NCI-H1092 (cell line): Measurements from ENCODE around the gene C11orf91.
"Not testable (repeated sequence)": the region's sequence is repeated elsewhere in the genome, so short reads cannot be mapped to it uniquely, and the experiment has no call there.

Source experiments
- DNase-seq: peaks from one replicate; lab custom pipeline; 2025; lab: John Stamatoyannopoulos, UW

C11orf91 gene

DNA sequence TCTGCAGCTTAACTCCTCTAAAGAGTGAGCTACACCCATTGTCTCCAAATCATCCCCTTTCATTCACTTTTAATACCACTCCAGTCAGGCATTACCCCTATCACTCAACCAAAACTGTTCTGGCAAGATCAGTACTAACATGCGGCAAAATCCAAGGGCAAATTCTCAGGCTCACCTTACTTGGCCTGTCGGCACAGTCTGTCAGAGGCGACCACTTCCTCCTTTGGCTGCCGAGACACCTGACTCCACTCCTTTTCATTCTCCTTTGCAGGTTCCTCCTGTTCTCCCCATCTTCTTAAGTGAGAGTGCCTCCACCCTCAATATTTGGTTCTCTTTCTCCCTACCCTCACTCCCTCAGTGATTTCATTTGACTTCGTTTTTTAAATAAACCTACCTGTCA, 4.2 kb downstream of the C11orf91 start:
- DNase-seq: no peak

DNA sequence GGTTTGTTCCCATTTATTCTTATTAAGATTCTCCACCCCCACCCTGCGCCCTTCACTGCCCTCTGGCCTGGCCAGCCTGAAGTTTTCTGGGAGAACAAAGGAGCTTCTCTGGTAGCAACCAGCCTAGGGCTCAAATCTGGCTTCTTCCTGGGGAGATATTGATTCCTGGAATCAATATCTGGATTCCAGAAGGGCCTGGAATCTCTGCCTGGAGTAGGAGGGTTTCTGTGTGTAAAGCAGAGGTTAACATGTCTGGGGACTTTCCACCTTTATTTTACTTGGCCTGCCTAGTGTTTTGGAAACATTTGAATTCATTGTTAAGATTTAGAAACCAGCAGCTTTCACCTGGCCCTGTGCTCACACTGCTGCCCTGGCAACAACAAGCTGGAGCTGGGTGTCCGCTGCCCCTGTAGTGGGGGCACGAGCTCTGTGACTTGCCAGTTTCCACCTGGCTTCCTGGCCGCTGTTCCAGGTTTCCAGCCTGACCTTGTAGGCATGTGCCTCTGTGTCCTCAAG, 5.5 kb downstream of the C11orf91 start:
- DNase-seq: peak; percentile 55

DNA sequence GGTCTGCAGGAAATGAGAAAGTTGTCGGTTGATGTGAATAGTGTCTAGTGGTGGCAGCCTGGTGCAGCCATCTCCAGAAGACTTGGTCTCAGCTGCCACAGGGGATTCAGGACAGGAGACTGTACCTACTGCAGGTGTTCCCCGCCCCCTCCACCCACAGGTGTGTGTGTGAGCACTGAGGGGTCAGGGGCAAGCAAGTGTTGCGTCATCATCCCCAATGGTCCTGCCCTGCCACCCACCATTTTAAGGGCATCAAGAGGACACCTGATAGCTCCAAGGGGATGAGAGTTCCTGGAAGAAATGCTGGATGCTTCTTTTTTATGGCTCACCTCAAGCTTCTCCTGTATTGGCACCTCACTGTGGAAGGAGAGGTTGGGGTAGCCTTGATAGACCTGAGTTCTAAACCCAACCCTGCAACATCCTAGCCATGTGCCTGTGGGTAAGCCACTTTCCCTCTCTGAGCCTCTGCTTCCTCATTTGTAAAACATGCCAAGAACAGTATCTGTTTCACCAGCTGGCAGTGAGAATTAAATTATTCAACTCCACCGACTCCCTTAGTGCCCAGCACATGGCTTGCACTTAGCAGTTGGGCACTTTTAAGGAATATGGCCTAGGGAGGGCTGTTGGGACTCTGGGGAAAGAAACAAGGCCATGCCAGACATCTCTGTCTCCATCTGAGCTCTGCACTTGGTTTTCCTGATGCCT, 6.1 kb downstream of the C11orf91 start:
- no peak for DNase-seq

DNA sequence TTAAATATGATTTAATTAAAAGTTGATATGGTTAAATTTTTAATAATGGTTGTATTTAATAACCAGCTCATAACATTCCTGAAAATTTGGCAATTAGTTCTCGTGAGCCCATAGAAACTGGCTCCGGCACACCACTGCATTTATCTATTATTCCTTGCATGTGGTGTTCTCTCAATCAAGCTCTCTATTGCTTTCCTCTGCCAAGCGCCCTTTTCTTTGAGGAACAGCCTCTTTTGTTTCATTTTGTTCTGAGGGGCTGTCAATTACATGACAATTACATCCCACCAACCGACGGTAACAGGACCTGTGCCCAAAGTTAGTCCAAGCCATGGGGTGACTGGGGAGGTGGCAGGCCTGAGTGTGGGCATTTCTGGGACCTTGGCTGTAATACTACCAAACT, 8.1 kb downstream of the C11orf91 start:
- DNase-seq: peak; percentile 14

DNA sequence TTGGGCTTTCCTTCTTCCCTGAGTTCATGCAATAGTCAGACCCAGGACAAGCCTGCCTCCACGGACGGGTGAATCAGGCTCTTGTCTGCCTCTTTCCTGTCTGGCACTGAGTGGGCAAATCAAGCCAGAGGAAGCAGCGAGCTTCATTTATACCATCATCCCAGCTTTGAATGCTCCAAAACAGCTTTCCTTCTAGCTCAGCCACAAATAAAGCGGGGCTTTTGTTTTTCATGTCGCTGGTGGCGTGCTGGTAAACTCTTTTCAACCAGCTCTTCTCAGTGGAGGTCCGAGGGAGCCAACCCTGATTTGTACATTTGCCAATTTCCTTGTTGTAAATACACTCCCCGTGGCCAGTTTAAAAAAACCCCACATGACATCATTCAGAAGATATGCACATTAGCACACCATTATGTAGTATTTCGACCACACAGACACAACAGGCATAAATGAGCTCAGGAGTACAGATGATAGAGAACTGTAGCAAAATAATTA, 8.6 kb downstream of the C11orf91 start:
- DNase-seq: peak; percentile 86

DNA sequence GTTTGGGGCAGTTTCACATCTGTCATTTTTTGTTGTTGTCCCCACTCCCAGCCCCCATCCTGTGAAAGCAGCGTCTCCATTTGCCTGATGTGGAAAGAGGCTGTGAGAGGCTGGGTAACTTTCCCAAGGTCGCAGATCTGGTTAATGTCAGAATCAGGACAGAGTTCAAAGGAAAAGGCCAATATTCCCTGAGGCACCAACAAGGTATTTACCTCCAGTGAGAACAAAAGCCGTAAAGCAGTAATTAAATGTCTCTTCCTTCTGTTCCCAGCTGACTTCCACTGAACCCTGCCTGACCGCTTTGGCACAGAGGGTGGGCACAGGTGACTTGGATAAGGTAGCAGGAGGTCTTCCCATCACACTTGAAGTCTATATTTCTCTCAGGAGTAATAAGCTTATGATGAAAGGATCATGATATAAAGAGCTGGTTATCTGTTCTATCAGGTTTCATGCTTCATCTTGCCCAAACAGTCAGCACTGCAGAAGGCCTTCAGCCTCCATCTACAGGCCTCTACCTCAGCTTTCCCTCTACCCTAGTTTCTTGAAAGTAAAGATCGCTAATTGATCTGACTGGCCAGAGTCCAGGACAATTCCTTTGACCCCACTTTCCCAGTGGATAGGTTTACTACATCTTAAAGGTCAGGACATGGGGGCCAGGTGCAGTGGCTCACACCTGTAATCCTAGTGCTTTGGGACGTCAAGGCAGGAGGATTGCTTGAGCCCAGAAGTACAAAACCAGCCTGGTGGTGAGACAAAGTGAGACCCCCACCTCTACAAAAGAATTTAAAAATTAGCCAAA, 9.4 kb downstream of the C11orf91 start:
- no peak for DNase-seq

DNA sequence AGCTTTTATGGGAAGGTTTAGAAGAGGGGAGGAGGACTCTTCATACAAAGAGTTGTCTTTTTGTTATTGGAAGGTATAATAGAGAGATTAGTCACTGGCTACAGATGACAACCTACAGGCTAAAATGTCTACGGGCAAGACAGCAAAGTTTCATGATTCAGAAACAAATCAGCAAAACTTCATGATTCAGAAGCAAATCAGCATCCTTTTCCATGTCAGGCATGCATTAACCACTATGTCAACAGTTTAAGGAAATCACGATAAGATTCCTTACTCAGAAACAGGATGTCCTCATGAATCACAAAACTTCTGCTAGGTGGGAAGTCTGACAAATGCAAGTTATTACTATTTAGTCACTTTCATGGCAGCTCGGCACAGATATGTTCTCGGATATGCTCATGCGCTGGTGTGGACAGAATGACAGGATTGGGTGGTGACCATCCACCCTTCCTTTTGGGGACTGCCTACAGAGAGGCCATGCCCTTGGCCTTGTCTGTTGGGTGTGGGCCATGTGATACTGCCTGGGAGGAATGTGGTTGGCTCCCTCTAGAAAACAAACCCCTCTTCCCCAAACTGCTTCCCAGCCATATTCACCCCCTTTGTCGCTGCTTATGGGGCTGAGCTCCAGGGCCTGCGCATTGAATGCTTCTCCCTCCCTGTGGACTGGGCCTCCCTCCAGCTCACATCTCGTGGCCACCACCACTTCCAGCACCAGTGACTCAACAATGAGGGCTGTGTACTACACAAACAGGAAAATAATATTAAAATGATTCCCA, 10.1 kb downstream of the C11orf91 start:
- no peak for DNase-seq

DNA sequence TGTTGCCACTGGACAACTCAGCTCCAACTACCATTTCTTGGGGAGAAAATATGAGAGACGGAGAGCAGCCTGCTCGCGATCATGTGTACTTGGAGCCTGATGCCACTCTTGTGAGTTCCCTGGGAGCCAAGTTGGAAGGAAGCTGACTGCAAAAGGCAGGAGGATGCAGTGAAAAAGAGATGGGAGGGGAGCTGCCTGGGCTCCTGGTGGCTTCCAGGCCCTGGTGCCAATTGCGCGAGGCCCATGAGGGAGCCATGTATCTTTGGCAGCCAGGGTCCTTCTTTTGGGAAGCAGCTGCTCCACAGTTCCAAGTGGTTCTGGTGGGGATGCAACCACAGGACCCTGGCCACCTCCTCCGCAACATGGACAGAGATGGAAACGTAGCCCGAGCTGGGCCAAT, 11.1 kb downstream of the C11orf91 start:
- no peak for DNase-seq

DNA sequence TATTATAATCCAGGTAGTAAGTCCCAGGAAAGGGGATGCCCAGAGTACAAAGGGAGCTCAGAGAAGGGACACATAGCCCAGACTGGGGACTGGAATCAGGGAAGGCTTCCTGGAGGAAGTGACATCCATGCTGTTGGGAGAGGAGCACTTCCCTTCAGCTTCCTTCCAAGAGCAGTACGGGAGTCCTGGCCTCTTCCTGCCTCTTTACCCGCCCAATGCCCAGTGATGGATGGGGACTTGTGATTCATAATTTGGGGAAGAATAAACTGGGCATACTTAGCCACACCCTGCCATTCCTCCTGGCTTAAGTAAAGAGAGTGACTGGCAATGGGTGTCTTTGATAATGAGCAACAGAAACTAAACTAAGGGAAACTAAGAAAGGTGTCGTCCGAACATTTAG, 11.5 kb downstream of the C11orf91 start:
- no peak for DNase-seq

DNA sequence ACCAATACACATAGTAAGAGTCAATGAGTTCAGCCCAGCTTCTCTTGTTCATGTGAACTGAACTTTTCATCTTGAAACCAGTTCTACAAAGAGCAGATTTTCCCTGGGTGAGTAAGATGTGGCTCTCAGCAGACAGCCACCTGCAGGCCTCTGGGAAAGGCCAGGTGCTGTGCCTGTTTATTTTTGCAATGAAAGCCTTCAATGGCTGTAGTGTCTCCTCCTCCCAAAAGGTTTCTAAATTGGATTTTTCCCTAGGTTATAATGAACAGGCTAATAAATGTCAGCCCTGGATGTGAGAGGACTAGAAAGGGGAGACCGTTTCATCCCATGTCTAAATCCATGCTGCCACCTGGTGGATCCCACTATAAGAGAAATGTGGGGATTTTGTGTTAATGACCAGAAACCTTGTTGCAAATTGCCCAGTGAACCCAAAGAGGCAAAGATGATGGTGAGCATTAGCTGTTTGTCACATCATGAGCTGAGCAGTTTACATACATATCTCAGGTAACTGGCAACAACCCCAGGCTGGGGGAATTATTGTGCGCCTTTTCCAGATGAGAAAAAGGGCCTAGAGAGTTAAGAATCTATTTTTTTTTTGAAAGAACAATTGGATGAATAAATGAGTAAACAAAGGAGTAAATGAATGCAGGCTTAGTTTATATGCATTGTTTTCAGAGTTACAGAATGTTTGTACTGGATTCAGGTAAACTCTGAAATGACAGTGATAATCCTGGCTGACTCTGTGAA, 12.7 kb downstream of the C11orf91 start:
- peak; percentile 27 for DNase-seq

DNA sequence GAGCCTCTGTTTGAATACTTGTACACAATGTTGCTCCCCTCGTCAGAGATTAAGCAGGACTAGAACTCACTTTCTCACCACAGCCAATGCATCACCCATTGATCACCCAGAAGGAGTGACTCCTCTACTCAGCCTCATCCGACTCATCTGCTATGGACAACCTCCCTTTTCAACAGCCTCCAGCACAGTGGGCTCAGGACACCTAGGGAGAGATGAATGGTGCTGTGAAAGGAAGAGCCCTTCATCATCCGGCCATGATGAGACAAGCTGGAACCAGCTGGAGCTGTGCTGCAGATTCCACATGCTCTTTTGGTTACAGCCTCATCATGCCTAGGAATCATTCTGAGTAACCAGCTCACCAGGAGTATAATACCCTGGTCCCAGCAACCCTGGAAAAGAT, 15.5 kb downstream of the C11orf91 start:
- DNase-seq: no peak

DNA sequence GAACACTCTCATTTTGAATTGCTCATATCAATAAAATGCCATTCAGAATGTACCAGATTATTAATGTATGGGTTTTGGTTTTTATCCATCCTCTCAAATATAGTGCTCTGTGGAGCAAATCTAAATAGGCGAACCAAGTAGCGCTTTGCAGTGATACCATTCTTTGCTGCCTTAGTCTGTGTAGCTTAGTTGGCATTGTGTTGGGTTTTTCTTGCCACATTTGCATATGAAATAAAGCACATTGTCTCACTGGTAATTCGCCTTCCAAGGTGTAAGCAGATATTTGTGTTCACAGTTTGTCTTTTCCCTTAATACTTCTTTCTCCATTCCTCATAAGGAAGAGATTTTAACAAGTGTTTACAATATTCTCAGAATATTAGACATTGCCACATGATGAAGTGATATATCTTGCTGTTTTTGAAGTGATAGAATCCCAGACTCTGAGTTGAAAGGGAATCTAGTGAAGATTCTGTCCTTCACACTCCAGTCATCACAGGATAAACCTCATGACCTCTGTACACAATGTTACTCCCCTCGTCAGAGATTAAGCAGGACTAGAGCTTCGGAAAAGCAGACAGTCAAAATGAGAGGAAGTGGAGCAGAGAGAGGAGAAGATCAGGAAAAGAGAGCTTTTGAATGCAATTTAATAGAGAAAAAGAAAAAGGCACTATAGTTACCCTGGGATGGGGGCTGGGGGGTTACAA, 16.5 kb downstream of the C11orf91 start:
- DNase-seq: no peak

DNA sequence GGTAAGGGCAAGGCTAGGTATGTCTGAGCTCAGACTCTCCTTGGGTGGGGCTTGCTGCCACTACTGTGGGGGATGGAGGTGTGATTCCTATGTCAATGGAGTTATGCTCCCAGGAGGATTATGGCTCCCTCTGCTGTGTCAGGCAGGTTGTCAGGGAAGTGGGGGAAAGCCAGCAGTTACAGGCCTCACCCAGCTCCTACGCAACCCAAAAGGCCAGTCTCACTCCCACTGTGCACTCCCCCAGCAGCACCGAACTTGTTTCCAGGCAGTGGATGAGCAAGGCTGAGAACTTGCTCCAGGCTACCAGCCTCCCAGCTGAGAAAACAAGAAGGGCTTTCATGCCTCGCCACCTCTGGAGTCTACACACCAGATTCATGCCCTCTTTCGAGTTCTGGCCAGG, 18.2 kb downstream of the C11orf91 start:
- no peak for DNase-seq

DNA sequence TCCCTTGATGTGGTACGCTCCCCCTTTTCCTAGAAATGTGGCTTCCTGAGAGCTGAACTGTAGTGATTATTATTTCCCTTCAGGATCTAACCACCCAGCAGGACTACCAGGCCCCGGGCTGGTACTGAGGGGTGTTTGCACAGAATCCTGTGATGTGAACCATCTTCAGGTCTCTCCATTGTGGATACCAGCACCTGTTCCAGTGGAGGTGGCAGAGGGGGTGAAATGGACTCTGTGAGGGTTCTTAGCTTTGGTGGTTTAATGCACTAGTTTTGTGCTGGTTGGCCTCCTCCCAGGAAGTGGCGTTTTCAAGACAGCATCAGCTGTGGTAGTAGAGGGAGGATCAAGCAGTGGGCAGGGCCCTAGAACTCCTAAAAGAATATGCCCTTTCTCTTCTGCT, 18.6 kb downstream of the C11orf91 start:
- DNase-seq: no peak

DNA sequence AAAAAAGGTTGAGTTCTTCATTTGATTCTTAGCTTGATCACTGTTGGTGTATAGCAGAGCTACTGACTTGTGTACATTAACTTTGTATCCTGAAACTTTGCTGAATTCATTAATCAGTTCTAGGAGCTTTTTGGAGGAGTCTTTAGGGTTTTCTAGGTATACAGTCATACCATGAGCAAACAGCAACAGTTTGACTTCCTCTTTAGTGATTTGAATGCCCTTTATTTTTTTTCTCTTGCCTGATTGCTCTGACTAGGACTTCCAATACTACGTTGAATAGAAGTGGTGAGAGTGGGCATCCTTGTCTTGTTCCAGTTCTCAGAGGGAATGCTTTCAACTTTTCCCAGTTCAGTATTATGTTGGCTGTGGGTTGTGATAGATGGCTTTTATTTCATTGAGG, 22.0 kb downstream of the C11orf91 start:
- not testable (repeated sequence) for DNase-seq

DNA sequence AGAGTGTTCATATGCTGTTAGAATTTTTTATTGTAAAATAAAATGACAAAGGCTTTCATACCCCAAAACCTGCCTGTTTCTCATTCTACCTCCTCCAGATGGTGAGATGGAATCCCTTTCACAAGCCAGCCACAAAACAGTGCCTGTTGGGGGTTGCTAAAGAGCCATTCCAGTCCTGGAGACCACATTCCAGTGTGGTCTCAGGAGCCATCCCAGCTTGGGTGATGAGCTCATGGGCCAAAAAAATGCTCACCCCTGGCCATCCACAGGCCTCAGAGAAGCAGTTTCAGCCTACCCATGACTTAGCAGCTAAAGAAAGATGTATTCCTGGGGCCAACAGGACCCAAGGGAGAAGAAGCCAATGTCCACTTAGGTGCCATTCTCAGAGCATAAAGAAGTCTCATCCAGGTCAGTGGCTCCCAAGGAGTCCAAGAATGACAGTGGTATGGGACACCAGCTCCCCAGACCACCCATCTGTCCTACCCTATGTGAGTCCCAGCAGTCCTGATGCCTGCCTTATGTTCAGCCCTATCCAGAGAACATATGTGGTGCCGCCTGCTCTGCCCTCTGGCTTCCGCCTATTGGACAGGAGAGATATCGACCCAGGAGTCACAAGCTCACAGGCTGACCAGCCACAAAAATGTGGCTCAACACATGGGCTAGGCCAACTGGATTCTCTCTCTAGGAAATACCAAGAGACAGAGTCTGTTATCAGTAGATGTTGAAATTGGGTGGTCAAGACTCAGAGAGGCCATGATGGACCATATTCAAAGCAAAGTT, 26.4 kb downstream of the C11orf91 start:
- no peak for DNase-seq

DNA sequence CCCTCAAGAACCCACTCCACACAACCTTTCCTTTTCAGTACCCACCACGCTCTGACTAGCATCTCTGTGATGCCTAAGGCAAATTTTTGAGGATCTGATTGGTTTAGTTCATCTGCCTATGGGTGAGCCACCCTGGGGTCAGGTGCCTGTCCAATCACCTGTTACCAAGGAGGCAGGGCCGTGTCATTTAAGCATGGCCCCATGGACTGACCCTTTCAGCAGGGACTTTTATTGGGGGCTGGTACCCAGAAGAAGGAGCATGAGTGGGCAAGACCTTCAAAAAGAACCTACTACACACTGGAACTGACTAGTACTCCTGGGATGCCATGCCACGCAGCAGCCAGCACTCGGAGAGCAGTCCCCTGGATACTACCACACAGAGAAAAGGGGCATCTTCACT, 28.4 kb downstream of the C11orf91 start:
- no peak for DNase-seq

DNA sequence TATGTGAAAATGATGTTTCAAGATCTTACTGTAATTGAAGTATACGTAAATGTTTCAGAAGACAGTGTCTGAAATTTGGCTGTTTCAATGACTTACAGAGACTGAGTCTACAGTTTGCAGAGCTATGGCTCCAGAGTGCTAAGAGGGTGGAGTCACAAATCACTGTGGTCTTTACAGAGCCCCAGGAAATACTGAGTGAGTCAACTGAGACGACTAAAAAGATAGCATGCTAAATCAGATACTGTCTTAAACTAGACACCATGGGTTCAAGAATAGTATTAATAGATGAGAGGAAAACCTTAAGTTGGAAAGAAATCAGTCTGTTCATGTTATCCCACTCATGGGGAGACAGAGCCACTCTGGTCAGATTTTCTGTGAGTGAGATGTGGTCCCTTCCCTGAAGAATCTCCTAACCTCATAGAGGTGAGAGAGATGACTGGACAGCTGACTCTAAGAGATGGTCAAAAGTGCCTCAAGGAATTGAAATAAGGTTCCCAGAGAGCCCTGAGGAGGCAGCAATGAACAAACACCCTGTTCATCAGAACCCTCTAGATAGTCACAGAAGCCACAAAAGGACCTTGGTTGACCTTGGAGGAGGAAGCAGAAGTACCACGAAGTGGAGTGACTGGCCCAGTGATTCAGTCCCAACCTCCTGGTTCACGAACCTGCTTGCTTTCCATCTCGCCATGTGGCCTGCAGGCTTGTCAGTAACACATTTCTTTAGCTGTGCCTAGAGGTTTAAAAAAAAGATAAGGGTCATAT, 30.2 kb downstream of the C11orf91 start:
- DNase-seq: no peak

DNA sequence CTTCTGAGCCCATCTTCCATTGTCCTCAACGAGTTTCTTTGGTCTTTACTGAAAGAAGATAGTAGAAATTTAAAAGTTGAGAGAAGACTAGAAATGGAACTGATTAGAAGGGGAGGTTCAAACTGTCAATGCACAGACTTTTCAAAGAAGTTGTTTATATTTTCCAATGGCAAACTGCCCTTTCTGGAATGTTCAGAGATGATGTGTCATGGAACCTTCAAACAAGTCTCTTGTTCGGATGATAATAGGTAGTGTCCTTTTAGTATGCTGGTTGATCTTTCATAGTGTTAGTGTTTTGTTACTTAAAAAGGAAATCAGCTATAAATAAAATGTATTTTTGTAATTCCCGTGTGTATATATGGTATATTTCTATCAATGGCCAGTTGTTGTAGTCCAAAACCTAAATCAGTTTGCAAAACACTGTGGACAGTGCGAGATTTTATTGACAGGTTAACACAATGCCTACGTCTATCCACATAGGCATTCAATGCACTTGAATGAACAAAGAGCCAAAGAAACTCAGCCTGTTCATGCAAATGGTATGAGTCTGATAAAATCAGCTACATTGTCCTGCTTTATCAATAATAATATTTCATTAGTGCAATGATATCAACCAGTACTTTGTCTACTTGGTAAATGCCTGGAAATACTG, 30.9 kb downstream of the C11orf91 start:
- no peak for DNase-seq
